K562 (cell line): Measurements from ENCODE around the gene MYCL. TPM values are rescaled to one million over a fixed set of nuclear protein-coding genes. Genes with fewer than 3 reads are reported as not detected.

Source experiments
- ELF2 ChIP-seq: fragments of 250-450 bp; sonication (Bioruptor Pico); IDR thresholded peaks from 2 replicates; pipeline ENCODE4 v1.5.0; 2021; ENCODE audit warnings: mild to moderate bottlenecking
- FOXJ2 ChIP-seq: fragments of 200-800 bp; sonication (Bioruptor generic); IDR thresholded peaks from 2 replicates; pipeline ENCODE4 v1.6.1; 2016; ENCODE audit warnings: missing genetic modification characterization, missing compliant biosample characterization
- FOXM1 ChIP-seq, 2 experiments: fragments of 450-650 bp in 1 of 2; sonication (generic) in 1 of 2; formaldehyde crosslinking in 1 of 2; IDR thresholded peaks; 2 replicates each; pipeline versions ENCODE4 v1.6.1 to v1.9.0; 2017 to 2022; ENCODE audit warnings: low read depth in 2 of 2, mild to moderate bottlenecking in 2 of 2, missing genetic modification reagents in 1 of 2, moderate library complexity in 1 of 2
- KDM1A ChIP-seq, 2 experiments: fragments of 450-650 bp; IDR thresholded peaks; 2 replicates each; pipeline ENCODE4 v1.6.1; 2016; ENCODE audit warnings: mild to moderate bottlenecking in 2 of 2
- NFE2L1 ChIP-seq: fragments of 450-650 bp; IDR thresholded peaks from 2 replicates; pipeline ENCODE4 v1.6.1; 2016; ENCODE audit warnings: missing genetic modification characterization, low read depth, mild to moderate bottlenecking, missing compliant biosample characterization, moderate library complexity, borderline replicate concordance
- RBFOX2 ChIP-seq: fragments of 200-400 bp; formaldehyde crosslinking; IDR thresholded peaks from 2 replicates; pipeline ENCODE4 v1.6.1; 2017; ENCODE audit warnings: low read depth, mild to moderate bottlenecking, low read length, moderate library complexity
- RFX5 ChIP-seq: IDR thresholded peaks from 2 replicates; pipeline ENCODE4 v1.6.1; 2011; ENCODE audit warnings: low read depth, mild to moderate bottlenecking, improper control_type of control experiment, low read length
- SAFB2 ChIP-seq: fragments of 200-400 bp; formaldehyde crosslinking; IDR thresholded peaks from 2 replicates; pipeline ENCODE4 v1.6.1; 2018; ENCODE audit warnings: borderline replicate concordance, low read length, low read depth, moderate library complexity; ENCODE audit not compliant: severe bottlenecking
- SPI1 ChIP-seq: IDR thresholded peaks from 2 replicates; pipeline ENCODE4 v1.6.1; 2011; ENCODE audit warnings: low read depth, low read length, control low read depth, borderline replicate concordance
- TCF7L2 ChIP-seq: fragments of 150-350 bp; IDR thresholded peaks from 2 replicates; pipeline ENCODE4 v1.6.1; 2016; ENCODE audit warnings: low read depth, mild to moderate bottlenecking, low read length, moderate library complexity
- ZNF133 ChIP-seq: fragments of 250-450 bp; sonication (Bioruptor Pico); IDR thresholded peaks from 2 replicates; pipeline ENCODE4 v1.4.0; 2020; ENCODE audit warnings: mild to moderate bottlenecking
- ZNF586 ChIP-seq: fragments of 450-650 bp; formaldehyde crosslinking; conservative IDR thresholded peaks from 2 replicates; pipeline ENCODE4 v1.4.0; 2020; ENCODE audit warnings: mild to moderate bottlenecking, moderate library complexity
- polyA plus RNA-seq, 8 experiments: library from polyadenylated mRNA; depleted of rRNA in 4 of 8; stranded (reverse) in 5 of 8; unstranded in 3 of 8; fragments of >200 nt; fragmentation: Nextera tagmentation in 2 of 8; fragmentation: Illumina TruSeq in 1 of 8; extraction: Ambion mirVana in 2 of 8; extraction: Trizol in 1 of 8; gene quantifications; 2 replicates each; pipeline versions ENCODE4 v1.2.1 to v1.2.3, GENCODE V29; 2011 to 2014; ENCODE audit warnings: inconsistent platforms in 1 of 8, missing spikeins in 1 of 8
- total RNA-seq, 7 experiments: library from RNA; depleted of rRNA in 6 of 7; stranded (reverse); fragments of >200 nt in 6 of 7; fragmentation: Illumina TruSeq in 2 of 7; extraction: Trizol in 2 of 7; gene quantifications; 2 replicates each; pipeline versions ENCODE4 v1.2.1 to v1.2.3, GENCODE V29; 2011 to 2021; ENCODE audit warnings: low replicate concordance in 1 of 7
- TF ChIP-seq, protein P1 (sequence below), 2 experiments: fragments of 450-650 bp; IDR thresholded peaks; 2 replicates each; pipeline ENCODE4 v1.6.1; 2016
- TF ChIP-seq, protein P2 (sequence below): fragments of 250-450 bp; sonication (Bioruptor Pico); IDR thresholded peaks from 2 replicates; pipeline ENCODE4 v1.9.0; 2021; ENCODE audit warnings: mild to moderate bottlenecking
- TF ChIP-seq, protein P3 (sequence below): sonication (generic); formaldehyde crosslinking; IDR thresholded peaks from 2 replicates; pipeline ENCODE4 v1.8.0; 2022; ENCODE audit warnings: missing genetic modification reagents, mild to moderate bottlenecking, moderate library complexity, borderline replicate concordance
- TF ChIP-seq, protein P4 (sequence below), 2 experiments: IDR thresholded peaks in 1 of 2; conservative IDR thresholded peaks in 1 of 2; 2 replicates each; pipeline ENCODE4 v1.6.1; 2016; ENCODE audit warnings: low read depth in 2 of 2, mild to moderate bottlenecking in 1 of 2, missing compliant biosample characterization in 1 of 2, missing genetic modification characterization in 1 of 2, moderate library complexity in 1 of 2
- TF ChIP-seq, protein P5 (sequence below): sonication (generic); formaldehyde crosslinking; IDR thresholded peaks from 2 replicates; pipeline ENCODE4 v1.8.1; 2022; ENCODE audit warnings: missing genetic modification reagents

MYCL gene
- total and polyA plus RNA-seq, 9 of the 15 experiments (the other 6 are each of a cell fraction or from before 2014, with no cell fraction given) = 3.5 to 22.0 (median 12.8) TPM

DNA sequence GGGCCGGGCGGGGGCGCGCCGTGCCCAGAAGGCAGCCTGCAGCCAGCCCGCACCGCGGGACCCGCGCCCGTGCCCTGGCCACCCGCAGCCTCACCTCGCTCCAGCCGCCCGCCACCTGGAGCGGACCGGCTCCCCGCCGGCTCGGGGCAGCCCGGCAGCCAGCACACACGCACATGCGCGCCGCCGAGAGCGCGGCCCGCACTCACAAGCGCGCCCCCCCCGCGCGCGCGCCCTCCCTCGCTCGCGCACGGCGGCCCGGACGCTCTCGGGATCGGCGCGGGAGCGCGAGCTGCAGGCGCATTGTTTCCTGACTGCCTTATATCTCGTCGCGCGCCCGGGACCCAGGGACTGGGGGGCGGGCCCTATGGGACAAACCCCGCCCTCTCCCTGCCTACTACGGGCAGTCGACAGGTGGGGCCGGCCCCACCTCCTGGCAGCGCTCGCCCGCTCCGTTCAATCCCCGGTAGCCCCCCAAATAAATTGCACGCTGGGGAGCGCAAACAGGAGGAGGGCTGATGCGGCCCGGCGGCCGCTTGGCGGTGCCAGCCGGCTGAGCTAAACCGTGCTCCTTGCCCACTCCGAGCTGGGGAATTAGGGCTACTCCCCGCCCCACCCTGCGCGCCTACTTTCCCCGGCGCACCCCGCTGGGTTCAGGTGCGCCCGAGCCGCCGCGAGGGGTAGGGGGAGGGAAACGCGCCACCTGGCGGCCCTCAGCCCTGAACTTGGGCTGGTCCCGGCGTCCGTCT lies at the start of gene MYCL (continued):
- TF ChIP-seq, protein P1, sequence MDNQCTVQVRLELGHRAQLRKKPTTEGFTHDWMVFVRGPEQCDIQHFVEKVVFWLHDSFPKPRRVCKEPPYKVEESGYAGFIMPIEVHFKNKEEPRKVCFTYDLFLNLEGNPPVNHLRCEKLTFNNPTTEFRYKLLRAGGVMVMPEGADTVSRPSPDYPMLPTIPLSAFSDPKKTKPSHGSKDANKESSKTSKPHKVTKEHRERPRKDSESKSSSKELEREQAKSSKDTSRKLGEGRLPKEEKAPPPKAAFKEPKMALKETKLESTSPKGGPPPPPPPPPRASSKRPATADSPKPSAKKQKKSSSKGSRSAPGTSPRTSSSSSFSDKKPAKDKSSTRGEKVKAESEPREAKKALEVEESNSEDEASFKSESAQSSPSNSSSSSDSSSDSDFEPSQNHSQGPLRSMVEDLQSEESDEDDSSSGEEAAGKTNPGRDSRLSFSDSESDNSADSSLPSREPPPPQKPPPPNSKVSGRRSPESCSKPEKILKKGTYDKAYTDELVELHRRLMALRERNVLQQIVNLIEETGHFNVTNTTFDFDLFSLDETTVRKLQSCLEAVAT (IDR thresholded peaks at IDR 0.05) = 0 out of 4 replicates have a peak, but pooled peaks have one; percentile 28 to 55
- no peak for TF ChIP-seq ZNF133 (CRISPR knock-in tag)
- TF ChIP-seq TCF7L2 = no peak
- TF ChIP-seq FOXM1 (IDR thresholded peaks at IDR 0.05; ENCODE audit: low read depth) = no peak
- TF ChIP-seq FOXM1 (CRISPR knock-in tag; IDR thresholded peaks at IDR 0.05; ENCODE audit: low read depth) = peak; percentile 26; the same call in 1 of the 2 replicates
- TF ChIP-seq, protein P2, sequence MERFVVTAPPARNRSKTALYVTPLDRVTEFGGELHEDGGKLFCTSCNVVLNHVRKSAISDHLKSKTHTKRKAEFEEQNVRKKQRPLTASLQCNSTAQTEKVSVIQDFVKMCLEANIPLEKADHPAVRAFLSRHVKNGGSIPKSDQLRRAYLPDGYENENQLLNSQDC (CRISPR knock-in tag) = no peak
- TF ChIP-seq RFX5 = no peak
- TF ChIP-seq, protein P3, sequence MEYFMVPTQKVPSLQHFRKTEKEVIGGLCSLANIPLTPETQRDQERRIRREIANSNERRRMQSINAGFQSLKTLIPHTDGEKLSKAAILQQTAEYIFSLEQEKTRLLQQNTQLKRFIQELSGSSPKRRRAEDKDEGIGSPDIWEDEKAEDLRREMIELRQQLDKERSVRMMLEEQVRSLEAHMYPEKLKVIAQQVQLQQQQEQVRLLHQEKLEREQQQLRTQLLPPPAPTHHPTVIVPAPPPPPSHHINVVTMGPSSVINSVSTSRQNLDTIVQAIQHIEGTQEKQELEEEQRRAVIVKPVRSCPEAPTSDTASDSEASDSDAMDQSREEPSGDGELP (CRISPR knock-in tag) = peak; percentile 92
- TF ChIP-seq ELF2 = no peak
- TF ChIP-seq ZNF586 = no peak
- TF ChIP-seq KDM1A (IDR thresholded peaks at IDR 0.05) = no peak
- TF ChIP-seq, protein P4, sequence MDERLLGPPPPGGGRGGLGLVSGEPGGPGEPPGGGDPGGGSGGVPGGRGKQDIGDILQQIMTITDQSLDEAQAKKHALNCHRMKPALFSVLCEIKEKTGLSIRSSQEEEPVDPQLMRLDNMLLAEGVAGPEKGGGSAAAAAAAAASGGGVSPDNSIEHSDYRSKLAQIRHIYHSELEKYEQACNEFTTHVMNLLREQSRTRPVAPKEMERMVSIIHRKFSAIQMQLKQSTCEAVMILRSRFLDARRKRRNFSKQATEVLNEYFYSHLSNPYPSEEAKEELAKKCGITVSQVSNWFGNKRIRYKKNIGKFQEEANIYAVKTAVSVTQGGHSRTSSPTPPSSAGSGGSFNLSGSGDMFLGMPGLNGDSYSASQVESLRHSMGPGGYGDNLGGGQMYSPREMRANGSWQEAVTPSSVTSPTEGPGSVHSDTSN (CRISPR knock-in tag; IDR thresholded peaks at IDR 0.05; ENCODE audit: low read depth) = no peak
- TF ChIP-seq, protein P4 (tag; conservative IDR thresholded peaks at IDR 0.05; ENCODE audit: low read depth) = no peak
- peak; percentile 78; the same call in 1 of the 2 replicates for TF ChIP-seq FOXJ2 (tag)
- TF ChIP-seq, protein P5, sequence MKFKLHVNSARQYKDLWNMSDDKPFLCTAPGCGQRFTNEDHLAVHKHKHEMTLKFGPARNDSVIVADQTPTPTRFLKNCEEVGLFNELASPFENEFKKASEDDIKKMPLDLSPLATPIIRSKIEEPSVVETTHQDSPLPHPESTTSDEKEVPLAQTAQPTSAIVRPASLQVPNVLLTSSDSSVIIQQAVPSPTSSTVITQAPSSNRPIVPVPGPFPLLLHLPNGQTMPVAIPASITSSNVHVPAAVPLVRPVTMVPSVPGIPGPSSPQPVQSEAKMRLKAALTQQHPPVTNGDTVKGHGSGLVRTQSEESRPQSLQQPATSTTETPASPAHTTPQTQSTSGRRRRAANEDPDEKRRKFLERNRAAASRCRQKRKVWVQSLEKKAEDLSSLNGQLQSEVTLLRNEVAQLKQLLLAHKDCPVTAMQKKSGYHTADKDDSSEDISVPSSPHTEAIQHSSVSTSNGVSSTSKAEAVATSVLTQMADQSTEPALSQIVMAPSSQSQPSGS (CRISPR knock-in tag) = no peak
- peak; percentile 76 for TF ChIP-seq RBFOX2
- TF ChIP-seq SPI1 = no peak
- TF ChIP-seq SAFB2 = no peak
- no peak for TF ChIP-seq NFE2L1
